GM23338 (cell line): ENCODE results near the gene COG1. TPM values are rescaled to one million over a fixed set of nuclear protein-coding genes. Genes with fewer than 3 reads are reported as not detected.

Source experiments
- ATAC-seq: fragments of 200-7000 bp; cut with Tn5 transposase; 3 replicates; pipeline ENCODE4 v1.9.1; 2020
- DNase-seq: peaks from one replicate; pipeline ENCODE4 v3.0.0-alpha.2; 2015; ENCODE audit warnings: low spot score
- H2AFZ ChIP-seq: fragments of 200-600 bp; sonication (generic); 2 replicates; pipeline ENCODE4 v1.8.0; 2016; ENCODE audit warnings: antibody characterized with exemption, mild to moderate bottlenecking, moderate library complexity
- H3F3A ChIP-seq: fragments of 200-600 bp; sonication (generic); replicated peaks from 2 replicates; pipeline ENCODE4 v1.8.0; 2017; ENCODE audit warnings: antibody characterized with exemption, mixed run types, low read depth
- H3K27ac ChIP-seq: fragments of 200-600 bp; sonication (generic); 2 replicates; pipeline ENCODE4 v1.6.1; 2016; ENCODE audit warnings: low read depth
- H3K27me3 ChIP-seq: fragments of 200-600 bp; sonication (generic); 2 replicates; pipeline ENCODE4 v1.8.0; 2016; ENCODE audit warnings: mild to moderate bottlenecking, mixed run types, moderate library complexity; ENCODE audit not compliant: insufficient read depth
- H3K36me3 ChIP-seq: fragments of 200-600 bp; sonication (generic); 2 replicates; pipeline ENCODE4 v1.8.0; 2016; ENCODE audit warnings: mild to moderate bottlenecking; ENCODE audit not compliant: insufficient read depth
- H3K4me1 ChIP-seq: fragments of 200-600 bp; sonication (generic); 2 replicates; pipeline ENCODE4 v1.8.0; 2016; ENCODE audit warnings: mild to moderate bottlenecking, moderate library complexity; ENCODE audit not compliant: insufficient read depth
- H3K4me2 ChIP-seq: fragments of 200-600 bp; sonication (generic); 2 replicates; pipeline ENCODE4 v1.7.1; 2017; ENCODE audit warnings: mixed run types
- H3K4me3 ChIP-seq: fragments of 200-600 bp; sonication (generic); 2 replicates; pipeline ENCODE4 v1.6.1; 2016; ENCODE audit warnings: mixed run types
- H3K79me2 ChIP-seq: fragments of 200-600 bp; sonication (generic); replicated peaks from 2 replicates; pipeline ENCODE4 v1.8.0; 2017; ENCODE audit warnings: mild to moderate bottlenecking; ENCODE audit not compliant: insufficient read depth
- H3K9me2 ChIP-seq: fragments of 200-600 bp; sonication (generic); 2 replicates; pipeline ENCODE4 v1.8.0; 2017; ENCODE audit not compliant: insufficient read depth
- H4K20me1 ChIP-seq: fragments of 200-600 bp; sonication (generic); replicated peaks from 2 replicates; pipeline ENCODE4 v1.8.0; 2017; ENCODE audit warnings: mild to moderate bottlenecking; ENCODE audit not compliant: insufficient read depth
- H3K27ac Mint-ChIP-seq: 2 replicates; pipeline ENCODE4 v1.8.0; 2020; ENCODE audit warnings: inconsistent platforms, mild to moderate bottlenecking, moderate library complexity, mixed read lengths
- H3K27me3 Mint-ChIP-seq: 3 replicates; pipeline ENCODE4 v1.8.0; 2022; ENCODE audit warnings: low read depth, mild to moderate bottlenecking, moderate library complexity, mixed read lengths, inconsistent platforms; ENCODE audit not compliant: insufficient read depth, poor library complexity
- H3K36me3 Mint-ChIP-seq: 3 replicates; pipeline ENCODE4 v1.8.0; 2021; ENCODE audit warnings: low read depth, mild to moderate bottlenecking, inconsistent platforms, moderate library complexity, mixed read lengths
- H3K4me1 Mint-ChIP-seq: 3 replicates; pipeline ENCODE4 v1.8.0; 2020; ENCODE audit warnings: mild to moderate bottlenecking, inconsistent platforms, mixed read lengths
- H3K4me3 Mint-ChIP-seq: 3 replicates; pipeline ENCODE4 v1.8.0; 2021; ENCODE audit warnings: moderate library complexity, mild to moderate bottlenecking, inconsistent platforms, mixed read lengths
- H3K9me3 Mint-ChIP-seq: 3 replicates; pipeline ENCODE4 v1.8.0; 2020; ENCODE audit warnings: moderate library complexity, mild to moderate bottlenecking, inconsistent platforms, mixed read lengths
- CREB1 ChIP-seq: fragments of 250-450 bp; sonication (Bioruptor Pico); IDR thresholded peaks from 2 replicates; pipeline ENCODE4 v1.5.0; 2020; ENCODE audit warnings: low read depth, mild to moderate bottlenecking, moderate library complexity
- CTCF ChIP-seq, 2 experiments: fragments of 200-600 bp in 1 of 2; sonication (generic) in 1 of 2; conservative IDR thresholded peaks; 2 replicates each; pipeline versions ENCODE4 v1.5.1 to v1.6.1; 2016 to 2017; ENCODE audit warnings: antibody characterized with exemption in 2 of 2, low read depth in 2 of 2, mild to moderate bottlenecking in 2 of 2, moderate library complexity in 1 of 2
- ETS1 ChIP-seq: IDR thresholded peaks from 2 replicates; pipeline ENCODE4 v1.6.1; 2016; ENCODE audit warnings: antibody characterized with exemption
- EZH2 ChIP-seq: fragments of 200-600 bp; sonication (generic); IDR thresholded peaks from one replicate; pipeline ENCODE4 v1.8.0; 2017; ENCODE audit warnings: antibody characterized with exemption, mild to moderate bottlenecking, low read depth; ENCODE audit not compliant: unreplicated experiment
- EZH2phosphoT487 ChIP-seq: fragments of 200-600 bp; sonication (generic); IDR thresholded peaks from one replicate; pipeline ENCODE4 v1.8.1; 2018; ENCODE audit warnings: antibody characterized with exemption; ENCODE audit not compliant: unreplicated experiment
- JUNB ChIP-seq: IDR thresholded peaks from one replicate; pipeline ENCODE4 v1.6.1; 2016; ENCODE audit warnings: antibody characterized with exemption; ENCODE audit not compliant: unreplicated experiment
- NANOG ChIP-seq: IDR thresholded peaks from 2 replicates; pipeline ENCODE4 v1.6.1; 2016; ENCODE audit warnings: antibody characterized with exemption, borderline replicate concordance
- POLR2AphosphoS5 ChIP-seq: IDR thresholded peaks from 2 replicates; pipeline ENCODE4 v1.6.1; 2016; ENCODE audit warnings: antibody characterized with exemption, low read depth
- REST ChIP-seq: IDR thresholded peaks from one replicate; pipeline ENCODE4 v1.6.1; 2018; ENCODE audit warnings: antibody characterized with exemption; ENCODE audit not compliant: unreplicated experiment
- STAT1 ChIP-seq: IDR thresholded peaks from one replicate; pipeline ENCODE4 v1.6.1; 2016; ENCODE audit warnings: antibody characterized with exemption; ENCODE audit not compliant: unreplicated experiment
- ZNF114 ChIP-seq: fragments of 250-450 bp; sonication (Bioruptor Pico); IDR thresholded peaks from 2 replicates; pipeline ENCODE4 v1.5.0; 2020; ENCODE audit warnings: mild to moderate bottlenecking, moderate library complexity
- ZNF331 ChIP-seq: fragments of 250-450 bp; sonication (Bioruptor Pico); IDR thresholded peaks from 2 replicates; pipeline ENCODE4 v1.5.0; 2020; ENCODE audit warnings: low read depth, mild to moderate bottlenecking, moderate library complexity
- ZNF462 ChIP-seq: fragments of 250-450 bp; sonication (Bioruptor Pico); IDR thresholded peaks from 2 replicates; pipeline ENCODE4 v1.5.0; 2020; ENCODE audit warnings: mild to moderate bottlenecking, moderate library complexity
- polyA plus RNA-seq: library from polyadenylated mRNA; unstranded; fragments of >200 nt; fragmentation: Nextera tagmentation; extraction: Ambion mirVana; gene quantifications from 2 replicates; pipeline ENCODE4 v1.2.1, GENCODE V29; 2016
- total RNA-seq: library from RNA; depleted of rRNA; stranded (reverse); fragments of >200 nt; shearing (Covaris generic); gene quantifications from 2 replicates; pipeline ENCODE4 v1.2.3, GENCODE V29; 2014

The COG1 gene
- total and polyA plus RNA-seq, 2 experiments from 2014 or later: 15.0 to 26.1 TPM

- H3K4me2 ChIP-seq: no peak overlapping the region
- peak overlapping the region; percentile 30; the same call in 1 of the 2 replicates for H3K27ac ChIP-seq
- no peaks in the 10 kb centered on the region for H3K27me3 ChIP-seq
- peaks cover under 1% of the 10 kb centered on the region; the same call in 1 of the 2 replicates for H3K36me3 ChIP-seq
- TF ChIP-seq ZNF462 (CRISPR knock-in tag) (no peak), EZH2phosphoT487 (no peak), EZH2 (no peak), JUNB (no peak), CTCF (conservative IDR thresholded peaks at IDR 0.05; ENCODE audit: low read depth in 2 of 2) (no peak), POLR2AphosphoS5 (no peak), STAT1 (no peak), ZNF331 (CRISPR knock-in tag) (no peak), REST (no peak), CREB1 (CRISPR knock-in tag) (no peak), ZNF114 (CRISPR knock-in tag) (no peak), NANOG (no peak), ETS1 (no peak)
- H3K79me2 ChIP-seq: peaks cover 78% of the 10 kb centered on the region
- Mint-ChIP-seq H3K4me1 (peaks cover 17% of the 10 kb centered on the region), H3K9me3 (no peaks in the 10 kb centered on the region), H3K4me3 (no peak overlapping the region), H3K36me3 (peaks cover 26% of the 10 kb centered on the region), H3K27me3 (peaks cover 3% of the 10 kb centered on the region), H3K27ac (no peak overlapping the region)
- no peaks in the 10 kb centered on the region for H3K9me2 ChIP-seq
- H2AFZ ChIP-seq: no peak overlapping the region
- H3K4me1 ChIP-seq: peaks cover 4% of the 10 kb centered on the region; the same call in 1 of the 2 replicates
- H4K20me1 ChIP-seq: peaks cover 49% of the 10 kb centered on the region; the same call in 1 of the 2 replicates
- H3F3A ChIP-seq: no peaks in the 10 kb centered on the region
- ATAC-seq (no peak), DNase-seq (no peak)
- H3K4me3 ChIP-seq: no peak overlapping the region
Measured at GRCh38 chr17:73214851-73215250, 22.0 kb downstream of the COG1 start.
